HK-2 (cell line): ENCODE data around the gene PFKFB4.
A peak's percentile ranks its signal among the peaks of the same experiment; 100 is the strongest.
"Not testable (repeated sequence)": the region's sequence is repeated elsewhere in the genome, so short reads cannot be mapped to it uniquely, and the experiment has no call there.

ENCODE experiments used
- DNase-seq: peaks from one replicate; pipeline ENCODE4 v3.0.0-alpha.2; 2018; ENCODE audit not compliant: unreplicated experiment

The PFKFB4 gene

DNA sequence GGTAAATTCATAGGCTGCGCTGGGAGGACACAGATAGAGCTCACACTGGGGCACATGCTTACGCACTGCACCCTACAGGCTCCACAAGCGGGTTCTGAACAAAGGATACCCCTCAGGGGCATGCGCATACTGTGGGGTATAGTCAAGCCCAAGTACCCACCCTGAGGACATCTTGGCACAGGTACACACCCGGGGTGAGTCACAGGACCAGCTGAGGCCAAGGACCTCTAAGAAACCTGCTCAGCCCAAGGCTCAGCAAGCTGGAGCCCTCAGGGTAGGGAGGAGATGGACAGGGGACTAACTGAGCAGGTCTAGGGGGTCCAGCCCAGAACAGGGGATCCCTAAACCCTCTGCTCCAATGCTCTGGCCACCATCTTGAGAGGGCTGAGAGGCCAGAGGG is 55.9 kb downstream of the PFKFB4 start:
- no peak for DNase-seq

DNA sequence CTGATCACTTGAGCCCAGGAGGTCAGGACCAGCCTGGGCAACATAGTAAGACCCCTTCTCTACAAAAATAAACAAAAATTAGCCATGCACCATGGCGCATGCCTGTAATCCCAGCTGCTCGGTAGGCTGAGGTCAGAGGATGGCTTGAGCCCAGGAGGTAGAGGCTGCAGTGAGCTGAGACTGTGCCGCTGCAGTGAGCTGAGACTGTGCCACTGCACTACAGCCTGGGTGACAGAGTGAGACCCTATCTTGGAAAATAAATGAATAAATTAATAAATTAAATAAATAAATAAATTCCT is 63.5 kb downstream of the PFKFB4 start:
- DNase-seq = no peak

DNA sequence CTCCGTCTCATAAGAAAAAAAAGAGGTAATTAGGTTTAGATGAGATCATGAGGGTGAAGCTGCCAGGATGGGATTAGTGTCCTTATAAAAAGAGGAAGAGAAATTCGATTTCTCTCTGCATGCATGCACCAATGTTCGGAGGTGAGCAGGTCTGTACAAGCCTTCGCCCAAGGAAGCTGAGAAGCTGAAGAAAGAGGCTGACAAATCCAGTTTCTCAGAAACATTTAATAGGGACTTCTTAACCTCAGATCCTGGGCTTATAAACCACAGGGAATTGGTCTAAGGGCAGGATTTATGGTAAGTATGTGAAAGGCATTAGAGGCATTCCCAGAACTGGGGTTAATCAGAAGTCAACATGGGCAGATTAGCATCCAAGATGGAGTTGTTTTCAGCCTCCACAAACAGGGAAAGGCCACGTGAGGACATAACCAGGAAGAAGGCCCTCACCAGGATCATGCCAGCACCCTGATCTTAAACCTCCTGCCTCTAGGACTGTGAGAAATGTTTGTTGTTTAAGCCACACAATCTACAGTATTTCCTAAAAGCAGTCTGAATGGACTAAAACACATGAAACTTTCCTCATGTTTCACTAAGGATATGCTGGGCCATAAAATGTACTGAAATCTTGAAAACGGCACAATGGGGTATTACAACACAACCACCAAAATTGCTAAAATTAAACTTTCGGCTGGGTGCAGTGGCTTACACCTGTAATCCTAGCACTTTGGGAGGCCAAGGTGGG is 64.0 kb downstream of the PFKFB4 start:
- DNase-seq = no peak

DNA sequence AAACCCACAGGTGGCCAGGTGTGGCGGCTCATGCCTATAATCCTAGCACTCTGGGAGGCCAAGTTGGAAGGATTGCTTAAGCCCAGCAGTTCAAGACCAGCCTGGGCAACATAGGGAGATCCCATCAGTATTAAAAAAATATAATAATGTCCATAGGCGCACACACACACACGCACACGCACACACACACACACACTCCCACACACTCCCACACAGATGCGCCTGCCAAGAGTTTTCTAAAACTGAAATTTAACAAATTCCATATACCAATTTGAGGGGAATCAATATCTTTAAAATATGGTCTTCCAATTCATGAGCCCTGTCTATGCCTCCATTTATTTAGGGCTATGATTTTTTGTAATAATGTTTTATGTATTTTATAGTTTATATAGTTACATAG is 69.7 kb downstream of the PFKFB4 start:
- DNase-seq = no peak

- not testable (repeated sequence) for DNase-seq
Measured at GRCh38 chr3:48482822-48483221, 73.8 kb downstream of the PFKFB4 start.

GRCh38 chr3:48480891-48481290 is 75.7 kb downstream of the PFKFB4 start:
- not testable (repeated sequence) for DNase-seq

- no peak for DNase-seq
Measured at GRCh38 chr3:48478626-48479555, 77.7 kb downstream of the PFKFB4 start.

- DNase-seq = no peak
Measured at GRCh38 chr3:48477959-48478520, 78.6 kb downstream of the PFKFB4 start.

- no peak for DNase-seq
Measured at GRCh38 chr3:48476426-48477053, 80.1 kb downstream of the PFKFB4 start.

- DNase-seq = no peak
Measured at GRCh38 chr3:48475188-48475587, 81.4 kb downstream of the PFKFB4 start.

- DNase-seq = no peak
Measured at GRCh38 chr3:48474619-48475018, 82.0 kb downstream of the PFKFB4 start.

DNA sequence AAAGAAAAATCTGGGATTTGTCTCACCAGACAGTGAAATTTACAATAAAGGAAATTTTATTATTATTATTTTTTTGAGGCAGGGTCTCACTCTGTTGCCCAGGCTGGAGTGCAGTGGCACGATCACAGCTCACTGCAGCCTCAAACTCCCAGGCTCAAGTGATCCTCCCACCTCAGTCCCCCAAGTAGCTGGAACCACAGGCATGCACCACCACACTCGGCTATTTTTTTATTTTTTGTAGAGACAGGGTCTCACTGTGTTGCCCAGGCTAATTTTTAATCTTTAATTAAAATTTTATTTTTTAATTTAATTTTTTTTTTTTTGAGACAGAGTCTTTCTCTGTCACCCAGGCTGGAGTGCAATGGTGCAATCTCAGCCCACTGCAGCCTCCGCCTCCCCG is 82.6 kb downstream of the PFKFB4 start:
- DNase-seq = not testable (repeated sequence)

DNA sequence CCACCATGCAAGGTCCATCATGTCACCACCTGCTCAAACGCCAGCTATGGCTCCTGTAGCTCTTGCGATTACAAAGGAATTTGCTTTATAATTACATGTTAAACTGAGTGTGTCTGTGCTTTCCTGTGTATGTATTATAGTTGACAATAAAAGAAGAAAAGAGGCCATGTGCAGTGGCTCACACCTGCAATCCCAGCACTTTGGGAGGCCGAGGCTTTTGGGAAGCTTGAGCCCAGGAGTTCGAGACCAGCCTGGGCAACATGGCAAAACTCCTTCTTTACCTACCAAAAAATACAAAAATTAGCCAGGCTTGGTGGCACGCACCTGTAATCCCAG is 83.0 kb downstream of the PFKFB4 start:
- no peak for DNase-seq

- peak; percentile 87 for DNase-seq
Measured at GRCh38 chr3:48472923-48473616, 83.5 kb downstream of the PFKFB4 start.

DNA sequence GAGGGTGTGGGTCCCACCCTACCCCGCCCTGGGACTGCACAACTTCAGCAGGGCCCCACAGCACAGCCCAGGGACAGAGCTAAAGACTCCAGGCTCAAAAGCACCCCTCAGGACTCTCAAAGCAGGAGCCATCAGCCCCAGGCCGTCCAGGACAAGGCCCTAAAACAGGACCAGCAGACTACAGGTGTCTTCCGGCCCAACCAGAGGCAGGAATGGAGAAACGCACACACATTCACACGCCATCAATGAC is 84.0 kb downstream of the PFKFB4 start:
- no peak for DNase-seq

- no peak for DNase-seq
Measured at GRCh38 chr3:48470286-48470685, 86.3 kb downstream of the PFKFB4 start.

GRCh38 chr3:48469046-48469915 is 87.3 kb downstream of the PFKFB4 start:
- no peak for DNase-seq

DNA sequence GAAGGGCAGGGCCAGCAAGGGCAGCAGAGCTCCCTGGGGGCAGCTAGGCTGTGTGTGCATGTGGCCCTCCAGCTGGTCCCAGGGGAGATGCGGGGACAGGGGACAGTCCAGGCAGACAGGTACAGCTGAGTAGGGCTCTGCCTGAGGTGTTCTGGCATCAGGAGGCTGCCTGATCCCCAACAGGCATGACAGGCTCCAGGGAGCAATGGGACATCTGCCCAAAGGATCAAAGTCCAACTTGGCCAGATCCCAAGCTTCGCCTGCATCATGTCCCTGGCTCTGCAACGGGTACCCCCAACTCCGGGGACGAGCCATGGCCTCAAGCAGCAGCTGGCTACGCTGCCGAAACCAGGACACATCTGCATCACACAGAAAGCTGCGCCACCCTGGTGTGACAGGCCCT is 88.3 kb downstream of the PFKFB4 start:
- no peak for DNase-seq
